SK-N-SH (cell line): ENCODE data around the gene ISLR2. TPM values are rescaled to one million over a fixed set of nuclear protein-coding genes. Genes with fewer than 3 reads are reported as not detected.

ENCODE experiments used
- CTCF ChIA-PET: fragments of 300-600, 350-600 bp; formaldehyde crosslinking; extraction: SDS; loops from one replicate; lab custom pipeline; 2021; lab: Yijun Ruan, JAX
- POLR2A ChIA-PET: fragments of 350-600 bp; sonication (Branson Sonifier 250); formaldehyde crosslinking; extraction: SDS; loops from one replicate; lab custom pipeline; 2020; ENCODE audit warnings: antibody characterized with exemption, inconsistent platforms; lab: Yijun Ruan, JAX
- DNase-seq: peaks from one replicate; pipeline ENCODE4 v3.0.0; 2012
- H2AFZ ChIP-seq: fragments of 200-600 bp; sonication (generic); 2 replicates; pipeline ENCODE4 v1.8.1; 2016; ENCODE audit warnings: antibody characterized with exemption, mild to moderate bottlenecking, low read depth
- H3F3A ChIP-seq: fragments of 200-600 bp; sonication (generic); replicated peaks from 2 replicates; pipeline ENCODE3; 2016; ENCODE audit warnings: antibody characterized with exemption, mild to moderate bottlenecking; ENCODE audit not compliant: insufficient read depth
- H3K27ac ChIP-seq, 2 experiments: fragments of 200-500 bp in 1 of 2; fragments of 200-600 bp in 1 of 2; sonication (Bioruptor generic) in 1 of 2; sonication (generic), shearing (Covaris generic) in 1 of 2; 2 replicates each; pipeline versions ENCODE4 v1.5.1 to v1.6.1; 2014 to 2016; ENCODE audit warnings: low read depth in 2 of 2, inconsistent platforms in 1 of 2, low read length in 1 of 2, mild to moderate bottlenecking in 1 of 2, mixed read lengths in 1 of 2
- H3K27me3 ChIP-seq: fragments of 200-600 bp; sonication (generic), shearing (Covaris generic); 2 replicates; pipeline ENCODE4 v1.6.1; 2016; ENCODE audit warnings: mixed run types; ENCODE audit not compliant: insufficient read depth
- H3K36me3 ChIP-seq, 2 experiments: fragments of 200-500 bp in 1 of 2; fragments of 200-600 bp in 1 of 2; sonication (Bioruptor generic) in 1 of 2; sonication (generic) in 1 of 2; replicated peaks in 1 of 2; 2 replicates each; pipeline versions ENCODE3 to v1.5.1; 2014 to 2016; ENCODE audit warnings: low read length in 1 of 2, mild to moderate bottlenecking in 1 of 2; ENCODE audit not compliant: insufficient read depth in 2 of 2, control insufficient read depth in 1 of 2
- H3K4me1 ChIP-seq, 2 experiments: fragments of 200-500 bp in 1 of 2; fragments of 200-600 bp in 1 of 2; sonication (Bioruptor generic) in 1 of 2; sonication (generic), shearing (Covaris generic) in 1 of 2; 2 replicates each; pipeline versions ENCODE4 v1.5.1 to v1.6.1; 2014 to 2016; ENCODE audit warnings: low read depth in 1 of 2, low read length in 1 of 2, mixed run types in 1 of 2; ENCODE audit not compliant: insufficient read depth in 2 of 2, control insufficient read depth in 1 of 2
- H3K4me2 ChIP-seq: fragments of 200-600 bp; sonication (generic), shearing (Covaris generic); 2 replicates; pipeline ENCODE4 v1.6.1; 2017; ENCODE audit warnings: mixed run types
- H3K4me3 ChIP-seq, 2 experiments: fragments of 200-500 bp in 1 of 2; fragments of 200-600 bp in 1 of 2; sonication (Bioruptor generic) in 1 of 2; sonication (generic), shearing (Covaris generic) in 1 of 2; 2 replicates each; pipeline versions ENCODE4 v1.5.1 to v1.8.1; 2014 to 2016; ENCODE audit warnings: low read depth in 2 of 2, inconsistent platforms in 1 of 2, low read length in 1 of 2, mild to moderate bottlenecking in 1 of 2, mixed read lengths in 1 of 2, moderate library complexity in 1 of 2
- H3K79me2 ChIP-seq: fragments of 200-600 bp; sonication (generic); 2 replicates; pipeline ENCODE4 v1.8.1; 2017; ENCODE audit warnings: mild to moderate bottlenecking; ENCODE audit not compliant: insufficient read depth
- H3K9ac ChIP-seq: fragments of 200-600 bp; sonication (generic); 2 replicates; pipeline ENCODE4 v1.6.1; 2017; ENCODE audit warnings: mixed run types
- H3K9me2 ChIP-seq: fragments of 200-600 bp; sonication (generic); 2 replicates; pipeline ENCODE4 v1.6.1; 2017; ENCODE audit warnings: mixed run types
- H3K9me3 ChIP-seq: fragments of 200-600 bp; sonication (generic); 2 replicates; pipeline ENCODE4 v1.6.1; 2017; ENCODE audit warnings: mixed run types, mild to moderate bottlenecking, moderate library complexity
- H4K20me1 ChIP-seq: fragments of 200-600 bp; sonication (generic); 2 replicates; pipeline ENCODE4 v1.6.1; 2017; ENCODE audit warnings: mild to moderate bottlenecking, mixed run types; ENCODE audit not compliant: insufficient read depth
- ELF1 ChIP-seq: IDR thresholded peaks from 2 replicates; pipeline ENCODE4 v1.4.0; 2012
- FOXM1 ChIP-seq: IDR thresholded peaks from 2 replicates; pipeline ENCODE4 v1.4.0; 2012; ENCODE audit warnings: low read depth, mild to moderate bottlenecking
- MXI1 ChIP-seq: IDR thresholded peaks from 2 replicates; pipeline ENCODE4 v1.6.1; 2012; ENCODE audit warnings: mild to moderate bottlenecking, low read depth, low read length, improper control_type of control experiment
- NRF1 ChIP-seq: IDR thresholded peaks from 2 replicates; pipeline ENCODE4 v1.6.1; 2012; ENCODE audit warnings: low read depth, mild to moderate bottlenecking, low read length
- POLR2AphosphoS5 ChIP-seq: IDR thresholded peaks from 2 replicates; pipeline ENCODE4 v1.6.1; 2012; ENCODE audit warnings: low read depth, low read length
- RAD21 ChIP-seq: IDR thresholded peaks from 2 replicates; pipeline ENCODE4 v1.6.1; 2012; ENCODE audit warnings: mild to moderate bottlenecking, low read length
- REST ChIP-seq: IDR thresholded peaks from 2 replicates; pipeline ENCODE4 v1.6.1; 2012; ENCODE audit warnings: mild to moderate bottlenecking, low read depth, low read length, moderate library complexity
- RFX5 ChIP-seq: IDR thresholded peaks from 2 replicates; pipeline ENCODE4 v1.6.1; 2012; ENCODE audit warnings: mild to moderate bottlenecking, improper control_type of control experiment, low read length
- RXRA ChIP-seq: IDR thresholded peaks from 2 replicates; pipeline ENCODE4 v1.4.0; 2012; ENCODE audit warnings: low read depth, mild to moderate bottlenecking, borderline replicate concordance
- SIN3A ChIP-seq: IDR thresholded peaks from 2 replicates; pipeline ENCODE4 v1.6.1; 2012; ENCODE audit warnings: low read depth, mild to moderate bottlenecking, low read length, moderate library complexity, borderline replicate concordance
- WGBS: methylation state at CpG from one replicate; pipeline ENCODE4 v1.1.6; 2017; ENCODE audit warnings: low lambda C conversion rate; 5-methylcytosine and 5-hydroxymethylcytosine counted together
- polyA plus RNA-seq, 3 experiments: library from polyadenylated mRNA; depleted of rRNA; stranded (reverse); fragments of >200 nt; gene quantifications; 2 replicates each; pipeline ENCODE4 v1.2.3, GENCODE V29; 2012
- TF ChIP-seq, protein P1 (sequence below): fragments of 150-350 bp; IDR thresholded peaks from 2 replicates; pipeline ENCODE4 v1.6.1; 2016; ENCODE audit warnings: mild to moderate bottlenecking, low read depth, low read length
- TF ChIP-seq, protein P2 (sequence below): IDR thresholded peaks from 2 replicates; pipeline ENCODE4; 2012

The ISLR2 gene
- polyA plus RNA-seq, 1 of the 3 experiments (the other 2 are of a cell fraction), result 0.56 TPM

GRCh38 chr15:74179983-74180880, 49.8 kb downstream of the ISLR2 start:
- Histone ChIP-seq H3K4me2 (peak overlapping the region; percentile 54), H3K36me3 (peaks cover 4 to 13% of the 10 kb centered on the region in 2 experiments), H2AFZ (no peak overlapping the region), H3K79me2 (no peaks in the 10 kb centered on the region), H3K27me3 (no peaks in the 10 kb centered on the region), H3F3A (peaks cover 20% of the 10 kb centered on the region), H4K20me1 (no peaks in the 10 kb centered on the region), H3K4me3 (no peak overlapping the region), H3K4me1 (peaks cover 41 to 58% of the 10 kb centered on the region in 2 experiments; a peak in 3 of 4 replicates), H3K27ac (peak overlapping the region; percentile 83 to 86), H3K9ac (peak overlapping the region; percentile 55), H3K9me2 (no peaks in the 10 kb centered on the region), H3K9me3 (no peaks in the 10 kb centered on the region)
- POLR2A ChIA-PET, result no interaction called here
- 78% methylated on average over 5 of the region's 17 CpGs for WGBS
- TF ChIP-seq POLR2AphosphoS5 (no peak), ELF1 (no peak), NRF1 (no peak)
- DNase-seq, result peak; percentile 31
- CTCF ChIA-PET, result interaction anchor here (1.2 to 1.8 kb wide), 3 partner anchors 14 to 127 kb away, joined by 3 to 5 read pairs (median 4); partner anchors contain the start of gene STRA6

DNA sequence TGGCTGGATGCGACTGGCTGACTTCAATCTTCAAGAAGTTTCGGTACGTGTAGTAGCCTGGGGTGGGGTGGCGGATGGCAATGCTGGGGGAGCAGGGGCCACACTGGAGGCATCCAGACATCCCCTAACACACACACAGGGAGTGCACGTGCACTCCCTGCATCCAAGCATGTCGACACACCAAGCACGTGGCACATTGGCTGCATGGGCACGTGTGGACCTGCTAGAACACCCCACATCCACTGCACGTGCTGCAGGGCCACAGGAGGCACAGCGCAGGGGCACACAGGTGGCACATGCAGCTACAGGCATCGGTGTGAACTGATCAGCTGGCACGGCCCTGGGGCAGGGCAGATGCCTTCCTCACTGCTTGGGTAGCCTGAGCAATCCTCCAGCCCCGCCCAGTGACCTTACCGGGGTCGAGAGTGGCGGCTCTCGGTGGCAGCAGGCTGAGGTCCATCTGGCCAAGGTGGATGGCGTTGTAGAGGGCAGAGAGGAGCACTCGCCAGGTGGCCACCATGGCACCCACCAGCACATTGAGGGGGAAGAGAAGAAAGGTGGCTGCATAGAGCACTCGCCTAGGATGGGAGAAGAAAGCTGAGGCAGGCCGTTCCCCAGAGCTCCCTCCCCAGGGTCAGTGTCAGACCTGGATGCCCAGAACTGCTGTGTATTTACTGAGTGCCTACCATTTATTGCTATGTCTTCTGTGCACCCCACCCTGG, 50.7 kb downstream of the ISLR2 start:
- WGBS, result 98% methylated on average over 11 of the region's 21 CpGs
- DNase-seq, result peak; percentile 18
- H3K9ac ChIP-seq, result peak overlapping the region; percentile 55; the same call in 1 of the 2 replicates
- H4K20me1 ChIP-seq, result no peaks in the 10 kb centered on the region
- H3K4me3 ChIP-seq, result no peak overlapping the region
- H3K9me2 ChIP-seq, result no peaks in the 10 kb centered on the region
- no peaks in the 10 kb centered on the region for H3K27me3 ChIP-seq
- H3K36me3 ChIP-seq, result peaks cover 4 to 13% of the 10 kb centered on the region in 2 experiments
- ChIA-PET CTCF (interaction anchor here (0.8 to 1.8 kb wide), 6 partner anchors 19 to 142 kb away, joined by 3 to 4 read pairs (median 3); partner anchors contain the start of gene STRA6), POLR2A (no interaction called here)
- H2AFZ ChIP-seq, result no peak overlapping the region
- TF ChIP-seq, protein P1, sequence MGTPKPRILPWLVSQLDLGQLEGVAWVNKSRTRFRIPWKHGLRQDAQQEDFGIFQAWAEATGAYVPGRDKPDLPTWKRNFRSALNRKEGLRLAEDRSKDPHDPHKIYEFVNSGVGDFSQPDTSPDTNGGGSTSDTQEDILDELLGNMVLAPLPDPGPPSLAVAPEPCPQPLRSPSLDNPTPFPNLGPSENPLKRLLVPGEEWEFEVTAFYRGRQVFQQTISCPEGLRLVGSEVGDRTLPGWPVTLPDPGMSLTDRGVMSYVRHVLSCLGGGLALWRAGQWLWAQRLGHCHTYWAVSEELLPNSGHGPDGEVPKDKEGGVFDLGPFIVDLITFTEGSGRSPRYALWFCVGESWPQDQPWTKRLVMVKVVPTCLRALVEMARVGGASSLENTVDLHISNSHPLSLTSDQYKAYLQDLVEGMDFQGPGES, result no peak
- TF ChIP-seq REST (no peak), MXI1 (no peak), SIN3A (no peak), RXRA (no peak), RFX5 (no peak), POLR2AphosphoS5 (no peak), FOXM1 (no peak), RAD21 (no peak)
- TF ChIP-seq, protein P2, sequence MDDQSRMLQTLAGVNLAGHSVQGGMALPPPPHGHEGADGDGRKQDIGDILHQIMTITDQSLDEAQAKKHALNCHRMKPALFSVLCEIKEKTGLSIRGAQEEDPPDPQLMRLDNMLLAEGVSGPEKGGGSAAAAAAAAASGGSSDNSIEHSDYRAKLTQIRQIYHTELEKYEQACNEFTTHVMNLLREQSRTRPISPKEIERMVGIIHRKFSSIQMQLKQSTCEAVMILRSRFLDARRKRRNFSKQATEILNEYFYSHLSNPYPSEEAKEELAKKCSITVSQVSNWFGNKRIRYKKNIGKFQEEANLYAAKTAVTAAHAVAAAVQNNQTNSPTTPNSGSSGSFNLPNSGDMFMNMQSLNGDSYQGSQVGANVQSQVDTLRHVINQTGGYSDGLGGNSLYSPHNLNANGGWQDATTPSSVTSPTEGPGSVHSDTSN, result no peak
- no peaks in the 10 kb centered on the region for H3K9me3 ChIP-seq
- peak overlapping the region; percentile 83 to 86; a peak in 3 of 4 replicates for H3K27ac ChIP-seq
- peaks cover 20% of the 10 kb centered on the region for H3F3A ChIP-seq
- peak overlapping the region; percentile 54 for H3K4me2 ChIP-seq
- H3K4me1 ChIP-seq, result peaks cover 41 to 50% of the 10 kb centered on the region in 2 experiments; a peak in 3 of 4 replicates
- H3K79me2 ChIP-seq, result no peaks in the 10 kb centered on the region
